ENCODE measurements around the gene PPP1R14C.

PPP1R14C gene

GRCh38 chr6:150202404-150202803, 59.6 kb downstream of the PPP1R14C start:
- TF ChIP-seq RARB (CRISPR knock-in tag; IDR thresholded peaks at IDR 0.05) (no peak), POU6F1 (CRISPR knock-in tag; IDR thresholded peaks at IDR 0.05; ENCODE audit: borderline replicate concordance, low read depth) (no peak)
- no peak for ATAC-seq

- ATAC-seq = no peak
- no peak for TF ChIP-seq CSDC2 (CRISPR knock-in tag; IDR thresholded peaks at IDR 0.05)
- no peak for TF ChIP-seq SNAI2 (CRISPR knock-in tag; IDR thresholded peaks at IDR 0.05)
- TF ChIP-seq ZNF8 (CRISPR knock-in tag; IDR thresholded peaks at IDR 0.05) = no peak
- no peak for TF ChIP-seq OSR1 (CRISPR knock-in tag; IDR thresholded peaks at IDR 0.05)
- no peak for TF ChIP-seq ARNTL (CRISPR knock-in tag; IDR thresholded peaks at IDR 0.05; ENCODE audit: borderline replicate concordance, low read depth)
- no peak for TF ChIP-seq ZNF565 (CRISPR knock-in tag; conservative IDR thresholded peaks at IDR 0.05; ENCODE audit: low read depth)
- no peak for TF ChIP-seq ZFP3 (CRISPR knock-in tag; IDR thresholded peaks at IDR 0.05)
- no peak for TF ChIP-seq ESRRG (CRISPR knock-in tag; IDR thresholded peaks at IDR 0.05)
- no peak for TF ChIP-seq BACH2 (CRISPR knock-in tag; IDR thresholded peaks at IDR 0.05; ENCODE audit: borderline replicate concordance)
- no peak for TF ChIP-seq GLIS3 (CRISPR knock-in tag; IDR thresholded peaks at IDR 0.05)
- no peak for TF ChIP-seq CSRNP3 (CRISPR knock-in tag; IDR thresholded peaks at IDR 0.05)
- no peak for TF ChIP-seq ZNF70 (CRISPR knock-in tag; IDR thresholded peaks at IDR 0.05)
- TF ChIP-seq ISL1 (CRISPR knock-in tag; IDR thresholded peaks at IDR 0.05) = no peak
- no peak for TF ChIP-seq CREB5 (CRISPR knock-in tag; IDR thresholded peaks at IDR 0.05; ENCODE audit: low read depth)
Observed at GRCh38 chr6:150202934-150203333, 60.1 kb downstream of the PPP1R14C start.

GRCh38 chr6:150203378-150203777, 60.5 kb downstream of the PPP1R14C start:
- ATAC-seq = no peak
- TF ChIP-seq TOX (CRISPR knock-in tag; IDR thresholded peaks at IDR 0.05; ENCODE audit: borderline replicate concordance) = no peak
- TF ChIP-seq PATZ1 (CRISPR knock-in tag; IDR thresholded peaks at IDR 0.05; ENCODE audit: borderline replicate concordance) = no peak
- no peak for TF ChIP-seq SNAI2 (CRISPR knock-in tag; IDR thresholded peaks at IDR 0.05)
- no peak for TF ChIP-seq ZNF70 (CRISPR knock-in tag; IDR thresholded peaks at IDR 0.05)
- TF ChIP-seq CSRNP3 (CRISPR knock-in tag; IDR thresholded peaks at IDR 0.05) = no peak
- TF ChIP-seq CREB5 (CRISPR knock-in tag; IDR thresholded peaks at IDR 0.05; ENCODE audit: low read depth) = no peak
- TF ChIP-seq TCF4 (CRISPR knock-in tag; IDR thresholded peaks at IDR 0.05; ENCODE audit: borderline replicate concordance) = no peak
- no peak for TF ChIP-seq ZC3H10 (CRISPR knock-in tag; IDR thresholded peaks at IDR 0.05)
- TF ChIP-seq CSDC2 (CRISPR knock-in tag; IDR thresholded peaks at IDR 0.05) = no peak
- no peak for TF ChIP-seq PPARA (CRISPR knock-in tag; IDR thresholded peaks at IDR 0.05; ENCODE audit: borderline replicate concordance)
- TF ChIP-seq ISL1 (CRISPR knock-in tag; IDR thresholded peaks at IDR 0.05) = no peak
- TF ChIP-seq ESRRG (CRISPR knock-in tag; IDR thresholded peaks at IDR 0.05) = no peak
- TF ChIP-seq ZFP3 (CRISPR knock-in tag; IDR thresholded peaks at IDR 0.05) = no peak
- TF ChIP-seq BACH2 (CRISPR knock-in tag; IDR thresholded peaks at IDR 0.05; ENCODE audit: borderline replicate concordance) = no peak
- TF ChIP-seq RARB (CRISPR knock-in tag; IDR thresholded peaks at IDR 0.05) = no peak
- no peak for TF ChIP-seq ZNF565 (CRISPR knock-in tag; conservative IDR thresholded peaks at IDR 0.05; ENCODE audit: low read depth)
